Sciatic nerve (tissue), 2 donors: ENCODE measurements around the gene OVCA2. TPM values are rescaled to one million over a fixed set of nuclear protein-coding genes. Genes with fewer than 3 reads are reported as not detected.

Experiments used
- ATAC-seq: fragments of 200-7000 bp; cut with Tn5 transposase; one replicate; pipeline ENCODE4 v1.9.1; 2020; ENCODE audit warnings: mild to moderate bottlenecking, moderate library complexity
- DNase-seq: peaks from one replicate; pipeline ENCODE4 v3.0.0-alpha.2; 2020; ENCODE audit warnings: low spot score
- intact Hi-C: fragments of 100-400 bp; cut with DNase I; formaldehyde crosslinking; loops from one replicate; pipeline ENCODE4 v1.14.2; 2022
- total RNA-seq: library from RNA; stranded (reverse); fragmentation: NEBNext Ultra II Directional; extraction: Animal tissue kit (Norgen Biotek cat#: 25700); gene quantifications from one replicate; pipeline ENCODE4 v1.2.1, GENCODE V29; 2021
- donor health status: DM: no; HTN: no; CAD: no.
- donor health status: DM: no; HTN: no; CAD: no.

The OVCA2 gene
- total RNA-seq, 1 donor from 2014 or later = 12.9 TPM

DNA sequence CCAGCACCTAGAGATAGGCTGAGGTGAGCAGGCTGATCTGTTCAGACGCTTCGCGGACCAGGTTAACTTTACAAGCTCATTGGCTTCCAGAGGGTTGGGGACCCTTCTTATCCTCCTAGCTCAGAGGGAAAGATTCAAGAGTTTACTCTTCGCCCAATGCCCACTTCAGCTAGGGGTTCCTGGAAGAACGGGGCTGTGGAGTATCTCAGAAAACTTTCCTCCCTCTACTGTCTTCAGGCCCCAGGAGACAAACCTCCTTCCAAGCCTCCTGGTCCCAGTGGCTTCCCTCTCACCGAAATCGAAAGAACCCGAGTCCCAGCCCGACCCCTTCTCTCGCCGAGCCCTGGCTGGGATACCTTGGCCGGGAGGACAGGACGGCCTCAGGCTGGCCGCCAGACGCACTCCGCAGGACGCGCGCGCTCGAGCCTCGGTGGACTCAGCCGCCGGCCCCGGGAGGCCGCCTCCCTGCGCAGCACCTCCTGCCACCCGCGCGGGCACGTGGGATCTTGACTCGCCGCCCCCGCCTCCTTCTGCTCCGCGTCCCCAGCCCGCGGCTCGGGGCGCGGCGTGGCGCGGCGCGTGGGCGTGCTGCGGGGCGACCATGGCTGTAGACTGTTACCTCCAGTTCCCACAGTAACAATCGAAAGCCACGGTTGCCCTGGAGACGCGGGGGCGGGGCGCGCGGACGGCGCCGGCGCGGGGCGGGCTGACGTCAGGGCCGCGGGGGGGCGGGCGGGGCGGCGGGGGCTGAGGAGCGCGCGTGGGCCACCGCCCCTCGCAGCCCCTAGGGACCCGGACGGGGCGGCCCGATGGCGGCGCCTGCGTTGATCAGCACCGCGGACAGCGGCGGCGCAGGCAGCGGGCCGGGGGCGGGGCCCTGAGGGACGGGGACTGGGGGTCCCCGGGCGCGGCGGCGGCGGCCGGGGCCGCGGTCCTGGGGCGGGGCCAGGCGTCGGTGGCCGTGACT is 7.8 kb downstream of the OVCA2 start:
- DNase-seq (peak; percentile 93), ATAC-seq (peak; percentile 57)
- intact Hi-C loops = loop anchor here (10.0 kb wide), 1 partner anchor 135 kb away; no protein-coding TSS in a partner anchor

DNA sequence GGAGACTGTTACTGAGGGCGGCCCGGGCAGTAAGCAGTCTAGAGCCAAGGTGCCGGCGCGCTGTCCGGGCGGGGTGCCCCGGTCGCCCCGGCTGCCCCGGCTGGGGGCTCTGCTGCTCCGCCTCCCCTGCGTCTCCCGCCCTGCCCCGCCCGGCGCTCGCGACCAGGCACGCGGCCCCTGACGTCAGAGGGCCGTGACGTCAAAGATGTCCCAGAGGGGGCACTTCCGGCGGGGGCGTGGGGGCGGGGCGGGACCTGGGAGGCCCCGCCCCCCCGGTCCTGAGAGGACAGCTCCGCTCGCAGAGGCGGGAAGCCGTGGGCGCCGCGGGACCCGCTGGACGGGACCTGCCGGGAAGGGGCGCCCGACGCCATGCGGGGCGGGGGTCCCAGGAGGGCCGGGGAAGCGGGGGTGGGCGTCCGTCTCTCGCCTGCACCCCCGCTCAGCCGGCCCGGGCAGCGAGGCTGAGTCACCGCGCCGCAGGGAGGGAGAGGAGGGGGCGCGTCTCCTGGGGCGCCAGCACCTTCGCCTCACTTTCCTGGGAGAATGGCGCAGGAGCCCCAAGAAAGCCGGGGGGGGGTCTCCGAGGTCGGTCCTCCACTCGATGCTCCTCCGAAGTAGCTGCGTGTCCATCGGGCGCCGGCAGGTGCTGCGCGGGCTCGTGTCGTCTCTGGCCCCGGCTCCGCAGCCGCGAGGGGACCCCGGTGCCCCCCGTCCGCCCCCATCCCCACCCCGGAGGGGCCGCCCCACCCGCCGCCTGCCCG is 8.7 kb downstream of the OVCA2 start:
- ATAC-seq (peak; percentile 16), DNase-seq (peak; percentile 87)
- intact Hi-C loops = no loop called here

DNA sequence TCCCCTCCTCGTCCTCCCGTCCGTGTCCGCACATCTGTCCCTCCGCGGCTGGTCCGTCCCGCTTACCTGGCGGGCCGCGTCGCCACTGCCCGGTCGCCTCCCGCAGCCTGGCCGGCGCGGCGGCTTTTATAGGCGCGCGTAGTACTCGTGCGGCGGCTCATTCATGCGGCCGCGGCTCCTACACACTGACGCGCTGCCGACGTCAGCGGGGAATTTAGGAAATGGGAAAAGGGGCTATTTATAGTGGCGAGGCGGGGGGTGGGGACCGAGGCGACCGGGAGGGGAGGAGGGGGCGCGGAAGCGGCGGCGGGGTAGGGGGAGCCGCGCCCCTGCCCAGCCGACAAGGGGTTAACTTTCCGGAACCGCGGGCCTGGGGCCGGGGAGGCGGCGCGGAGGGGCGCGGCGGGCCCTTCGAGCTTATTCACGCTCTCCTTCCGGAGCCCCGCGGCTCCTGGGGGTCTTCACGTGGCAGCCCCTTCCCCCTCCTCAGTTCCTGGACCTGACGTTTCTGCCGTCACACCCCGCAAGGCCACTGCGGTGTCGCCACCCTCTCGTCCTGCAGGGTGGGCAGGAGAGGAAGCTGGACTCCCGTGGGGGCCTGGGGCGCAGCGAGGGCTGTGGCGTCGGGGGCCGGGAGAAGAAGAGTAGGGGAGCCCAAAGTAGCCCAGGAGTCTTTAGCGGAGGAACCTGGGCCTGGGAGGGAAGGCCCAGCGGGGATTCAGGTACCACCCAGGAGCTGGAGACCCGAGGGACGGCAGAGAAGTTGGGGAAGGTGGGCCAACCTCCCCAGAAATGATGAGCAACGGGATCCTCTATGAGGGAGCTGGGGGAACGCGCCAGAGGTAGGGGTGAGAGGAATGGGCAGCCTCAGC is 9.5 kb downstream of the OVCA2 start:
- DNase-seq (no peak), ATAC-seq (no peak)
- intact Hi-C loops = no loop called here

DNA sequence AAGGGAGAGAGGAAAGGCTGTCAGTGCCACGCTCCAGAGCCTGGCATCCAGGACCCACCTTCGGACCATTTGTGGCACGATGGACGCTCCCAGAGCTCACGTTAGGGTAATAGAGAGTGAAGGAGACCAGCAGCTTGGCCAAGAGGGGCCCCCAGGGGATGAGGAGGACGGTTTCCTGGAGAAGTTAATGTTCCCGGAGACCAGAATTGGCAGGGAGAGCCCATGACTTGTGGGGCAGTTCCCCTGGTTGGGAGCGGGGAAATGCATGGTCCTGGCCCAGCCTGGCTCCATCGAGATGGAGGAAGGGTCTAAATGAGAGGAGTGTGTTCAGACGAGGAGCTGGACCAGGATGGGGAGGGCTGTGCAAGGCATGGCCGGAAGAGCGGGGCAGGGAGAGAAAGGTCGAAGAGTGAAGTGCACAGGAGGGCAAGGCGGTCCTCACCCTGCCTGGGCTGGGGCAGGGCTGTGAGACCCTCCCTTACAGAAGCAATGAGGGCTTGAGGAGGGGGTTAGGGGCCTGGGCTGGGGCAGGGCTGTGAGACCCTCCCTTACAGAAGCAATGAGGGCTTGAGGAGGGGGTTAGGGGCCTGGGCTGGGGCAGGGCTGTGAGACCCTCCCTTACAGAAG is 10.2 kb downstream of the OVCA2 start:
- intact Hi-C loops = no loop called here
- no peak for ATAC-seq
- no peak for DNase-seq

DNA sequence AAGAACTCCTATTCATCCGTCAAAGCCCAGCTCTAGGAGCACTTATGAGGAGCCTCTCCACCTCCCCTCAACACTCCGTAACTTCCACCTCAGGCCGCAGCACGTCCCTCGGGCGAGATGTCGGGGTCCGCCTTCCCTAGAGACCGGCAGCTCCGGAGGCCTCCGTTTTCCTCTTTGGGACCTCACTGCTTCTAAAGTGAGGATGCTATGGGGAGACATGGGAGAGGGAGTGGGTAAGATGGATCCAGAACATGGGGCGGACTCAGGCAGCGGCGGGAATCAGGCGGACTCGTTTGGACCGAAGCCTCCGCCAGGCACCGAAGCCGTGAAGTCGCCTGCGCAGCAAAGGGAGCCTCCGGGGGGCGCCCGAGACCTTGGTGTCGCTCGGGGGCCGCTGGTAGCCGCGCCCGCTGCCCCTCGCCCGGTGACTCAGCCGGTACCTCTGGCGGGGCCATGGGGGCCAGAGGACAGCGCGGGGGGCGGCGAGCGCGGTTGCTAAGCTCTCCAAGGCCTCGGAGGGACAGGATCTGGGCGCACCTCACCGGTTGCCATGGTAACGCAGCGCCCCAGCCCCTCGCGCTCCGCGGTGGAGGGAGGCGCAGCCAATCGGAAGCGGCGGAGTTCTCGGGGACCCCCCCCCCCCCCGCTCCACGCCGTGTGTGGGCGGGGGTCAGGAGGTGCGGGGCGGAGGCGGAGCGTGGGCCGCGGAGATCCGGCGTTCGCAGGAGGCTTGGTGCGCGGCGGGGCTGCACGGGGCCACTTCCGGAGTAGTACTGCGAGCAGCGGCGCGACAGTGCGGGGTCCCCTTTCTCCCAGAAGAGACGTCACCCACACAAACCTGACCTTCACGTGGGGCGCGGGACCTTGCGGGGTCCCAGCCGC is 11.8 kb downstream of the OVCA2 start:
- DNase-seq (peak; percentile 91), ATAC-seq (peak; percentile 50)
- intact Hi-C loops = loop anchor here (2.0 kb wide), 1 partner anchor 191 kb away; no protein-coding TSS in a partner anchor

DNA sequence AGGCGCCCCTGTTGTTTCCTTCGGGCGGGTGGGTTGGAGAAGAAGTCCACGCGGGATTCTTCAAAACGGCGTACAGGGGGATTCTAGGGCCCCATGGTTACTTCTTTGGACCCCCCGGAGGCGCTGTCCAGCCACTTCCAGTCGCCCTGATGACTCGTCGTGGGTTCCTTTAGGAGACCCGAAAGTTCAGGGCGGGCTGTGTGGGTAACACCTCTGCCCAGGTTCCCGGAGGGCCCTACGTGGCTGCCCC is 12.4 kb downstream of the OVCA2 start:
- intact Hi-C loops = loop anchor here (2.0 kb wide), 1 partner anchor 191 kb away; no protein-coding TSS in a partner anchor
- no peak for DNase-seq
- ATAC-seq = no peak

DNA sequence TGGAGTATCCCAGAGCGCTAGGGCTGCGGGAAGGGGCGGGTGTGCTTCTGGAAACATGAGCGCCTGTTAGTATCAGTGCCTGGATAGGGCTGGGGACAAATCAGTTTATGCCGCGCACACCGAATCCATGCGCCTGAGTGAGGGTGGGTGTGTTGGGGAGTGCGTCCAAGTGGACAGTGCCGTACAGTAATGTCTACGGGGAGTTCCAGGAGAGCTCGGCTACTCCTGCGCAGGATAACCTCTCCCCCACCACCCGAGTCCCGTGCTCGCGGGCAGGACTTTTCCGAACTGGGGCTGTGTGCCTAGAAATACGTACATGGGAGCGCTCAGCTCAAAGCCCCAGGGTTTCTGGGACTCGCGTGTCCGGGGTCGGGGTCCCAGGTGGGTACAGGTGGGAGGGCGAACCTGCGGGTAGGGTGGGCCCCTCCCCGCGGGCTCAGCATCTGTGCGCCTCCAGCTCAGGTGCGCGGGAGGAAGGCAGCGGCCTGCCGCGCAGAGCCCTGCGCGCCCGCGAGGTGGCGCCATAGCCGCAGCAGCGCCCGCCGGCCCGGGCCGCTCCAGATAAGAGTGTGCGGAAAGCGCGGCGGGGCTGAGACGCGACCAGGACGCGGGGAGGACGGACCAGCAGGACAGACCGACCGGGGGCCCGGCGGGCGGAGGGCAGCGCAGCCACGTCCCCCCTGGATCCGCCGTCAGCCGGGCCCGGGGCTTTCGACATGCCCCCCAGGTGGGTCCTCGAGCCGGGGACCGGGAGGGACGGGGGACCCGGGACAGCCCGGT is 12.9 kb downstream of the OVCA2 start, which contains the start of gene HIC1:
Gene HIC1 (plus strand): TSS at position 592 of the 780 bp plus-strand sequence. CDS start 1,588 bp downstream, outside the sequence.
- intact Hi-C loops = loop anchor here (2.0 kb wide), 1 partner anchor 190 kb away; no protein-coding TSS in a partner anchor
- DNase-seq = peak; percentile 90
- peak; percentile 60 for ATAC-seq

DNA sequence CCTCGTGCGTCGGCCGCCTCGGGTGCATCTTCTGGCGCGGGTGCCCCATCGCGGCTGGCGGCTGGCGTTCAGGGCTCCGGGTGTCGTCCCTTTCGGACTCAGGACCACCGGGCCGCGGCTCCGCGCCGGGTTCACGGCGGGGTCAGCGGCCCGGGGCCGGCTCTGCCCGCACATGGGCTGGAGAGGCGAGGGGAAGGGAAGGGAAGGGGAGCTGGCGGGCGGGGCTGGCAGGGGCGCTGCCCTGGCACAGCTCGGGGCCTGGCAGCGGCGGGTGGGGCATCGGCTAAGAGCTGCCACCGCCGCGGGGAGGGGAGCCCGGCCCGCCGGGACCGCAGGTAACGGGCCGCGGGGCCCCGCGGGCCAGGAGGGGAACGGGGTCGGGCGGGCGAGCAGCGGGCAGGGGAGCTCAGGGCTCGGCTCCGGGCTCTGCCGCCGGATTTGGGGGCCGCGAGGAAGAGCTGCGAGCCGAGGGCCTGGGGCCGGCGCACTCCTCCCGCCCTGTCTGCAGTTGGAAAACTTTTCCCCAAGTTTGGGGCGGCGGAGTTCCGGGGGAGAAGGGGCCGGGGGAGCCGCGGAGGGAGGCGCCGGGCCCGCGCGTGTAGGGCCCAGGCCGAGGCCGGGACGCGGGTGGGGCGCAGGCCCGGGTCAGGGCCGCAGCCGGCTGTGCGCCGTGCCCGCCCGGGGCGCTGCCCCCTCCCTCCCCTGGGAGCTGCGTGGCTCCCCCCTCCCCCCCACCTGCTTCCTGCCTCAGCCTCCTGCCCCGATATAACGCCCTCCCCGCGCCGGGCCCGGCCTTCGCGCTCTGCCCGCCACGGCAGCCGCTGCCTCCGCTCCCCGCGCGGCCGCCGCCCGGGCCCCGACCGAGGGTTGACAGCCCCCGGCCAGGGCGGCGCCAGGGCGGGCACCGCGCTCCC is 13.7 kb downstream of the OVCA2 start:
- intact Hi-C loops = loop anchor here (2.0 kb wide), 1 partner anchor 189 kb away; no protein-coding TSS in a partner anchor
- ATAC-seq (no peak), DNase-seq (no peak)

DNA sequence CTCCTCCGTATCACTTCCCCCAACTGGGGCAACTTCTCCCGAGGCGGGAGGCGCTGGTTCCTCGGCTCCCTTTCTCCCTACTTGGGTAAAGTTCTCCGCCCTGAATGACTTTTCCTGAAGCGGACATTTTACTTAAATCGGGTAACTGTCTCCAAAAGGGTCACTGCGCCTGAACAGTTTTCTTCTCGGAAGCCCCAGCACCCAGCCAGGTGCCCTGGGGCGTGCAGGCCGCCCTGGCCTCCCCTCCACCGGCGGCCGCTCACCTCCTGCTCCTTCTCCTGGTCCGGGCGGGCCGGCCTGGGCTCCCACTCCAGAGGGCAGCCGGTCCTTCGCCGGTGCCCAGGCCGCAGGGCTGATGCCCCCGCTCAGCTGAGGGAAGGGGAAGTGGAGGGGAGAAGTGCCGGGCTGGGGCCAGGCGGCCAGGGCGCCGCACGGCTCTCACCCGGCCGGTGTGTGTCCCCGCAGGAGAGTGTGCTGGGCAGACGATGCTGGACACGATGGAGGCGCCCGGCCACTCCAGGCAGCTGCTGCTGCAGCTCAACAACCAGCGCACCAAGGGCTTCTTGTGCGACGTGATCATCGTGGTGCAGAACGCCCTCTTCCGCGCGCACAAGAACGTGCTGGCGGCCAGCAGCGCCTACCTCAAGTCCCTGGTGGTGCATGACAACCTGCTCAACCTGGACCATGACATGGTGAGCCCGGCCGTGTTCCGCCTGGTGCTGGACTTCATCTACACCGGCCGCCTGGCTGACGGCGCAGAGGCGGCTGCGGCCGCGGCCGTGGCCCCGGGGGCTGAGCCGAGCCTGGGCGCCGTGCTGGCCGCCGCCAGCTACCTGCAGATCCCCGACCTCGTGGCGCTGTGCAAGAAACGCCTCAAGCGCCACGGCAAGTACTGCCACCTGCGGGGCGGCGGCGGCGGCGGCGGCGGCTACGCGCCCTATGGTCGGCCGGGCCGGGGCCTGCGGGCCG is 14.7 kb downstream of the OVCA2 start:
- ATAC-seq (no peak), DNase-seq (no peak)
- intact Hi-C loops = no loop called here

DNA sequence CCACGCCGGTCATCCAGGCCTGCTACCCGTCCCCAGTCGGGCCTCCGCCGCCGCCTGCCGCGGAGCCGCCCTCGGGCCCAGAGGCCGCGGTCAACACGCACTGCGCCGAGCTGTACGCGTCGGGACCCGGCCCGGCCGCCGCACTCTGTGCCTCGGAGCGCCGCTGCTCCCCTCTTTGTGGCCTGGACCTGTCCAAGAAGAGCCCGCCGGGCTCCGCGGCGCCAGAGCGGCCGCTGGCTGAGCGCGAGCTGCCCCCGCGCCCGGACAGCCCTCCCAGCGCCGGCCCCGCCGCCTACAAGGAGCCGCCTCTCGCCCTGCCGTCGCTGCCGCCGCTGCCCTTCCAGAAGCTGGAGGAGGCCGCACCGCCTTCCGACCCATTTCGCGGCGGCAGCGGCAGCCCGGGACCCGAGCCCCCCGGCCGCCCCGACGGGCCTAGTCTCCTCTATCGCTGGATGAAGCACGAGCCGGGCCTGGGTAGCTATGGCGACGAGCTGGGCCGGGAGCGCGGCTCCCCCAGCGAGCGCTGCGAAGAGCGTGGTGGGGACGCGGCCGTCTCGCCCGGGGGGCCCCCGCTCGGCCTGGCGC is 15.4 kb downstream of the OVCA2 start:
- ATAC-seq = no peak
- no peak for DNase-seq
- intact Hi-C loops = no loop called here

DNA sequence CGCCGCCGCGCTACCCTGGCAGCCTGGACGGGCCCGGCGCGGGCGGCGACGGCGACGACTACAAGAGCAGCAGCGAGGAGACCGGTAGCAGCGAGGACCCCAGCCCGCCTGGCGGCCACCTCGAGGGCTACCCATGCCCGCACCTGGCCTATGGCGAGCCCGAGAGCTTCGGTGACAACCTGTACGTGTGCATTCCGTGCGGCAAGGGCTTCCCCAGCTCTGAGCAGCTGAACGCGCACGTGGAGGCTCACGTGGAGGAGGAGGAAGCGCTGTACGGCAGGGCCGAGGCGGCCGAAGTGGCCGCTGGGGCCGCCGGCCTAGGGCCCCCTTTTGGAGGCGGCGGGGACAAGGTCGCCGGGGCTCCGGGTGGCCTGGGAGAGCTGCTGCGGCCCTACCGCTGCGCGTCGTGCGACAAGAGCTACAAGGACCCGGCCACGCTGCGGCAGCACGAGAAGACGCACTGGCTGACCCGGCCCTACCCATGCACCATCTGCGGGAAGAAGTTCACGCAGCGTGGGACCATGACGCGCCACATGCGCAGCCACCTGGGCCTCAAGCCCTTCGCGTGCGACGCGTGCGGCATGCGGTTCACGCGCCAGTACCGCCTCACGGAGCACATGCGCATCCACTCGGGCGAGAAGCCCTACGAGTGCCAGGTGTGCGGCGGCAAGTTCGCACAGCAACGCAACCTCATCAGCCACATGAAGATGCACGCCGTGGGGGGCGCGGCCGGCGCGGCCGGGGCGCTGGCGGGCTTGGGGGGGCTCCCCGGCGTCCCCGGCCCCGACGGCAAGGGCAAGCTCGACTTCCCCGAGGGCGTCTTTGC is 16.2 kb downstream of the OVCA2 start:
- ATAC-seq = no peak
- intact Hi-C loops = no loop called here
- no peak for DNase-seq

DNA sequence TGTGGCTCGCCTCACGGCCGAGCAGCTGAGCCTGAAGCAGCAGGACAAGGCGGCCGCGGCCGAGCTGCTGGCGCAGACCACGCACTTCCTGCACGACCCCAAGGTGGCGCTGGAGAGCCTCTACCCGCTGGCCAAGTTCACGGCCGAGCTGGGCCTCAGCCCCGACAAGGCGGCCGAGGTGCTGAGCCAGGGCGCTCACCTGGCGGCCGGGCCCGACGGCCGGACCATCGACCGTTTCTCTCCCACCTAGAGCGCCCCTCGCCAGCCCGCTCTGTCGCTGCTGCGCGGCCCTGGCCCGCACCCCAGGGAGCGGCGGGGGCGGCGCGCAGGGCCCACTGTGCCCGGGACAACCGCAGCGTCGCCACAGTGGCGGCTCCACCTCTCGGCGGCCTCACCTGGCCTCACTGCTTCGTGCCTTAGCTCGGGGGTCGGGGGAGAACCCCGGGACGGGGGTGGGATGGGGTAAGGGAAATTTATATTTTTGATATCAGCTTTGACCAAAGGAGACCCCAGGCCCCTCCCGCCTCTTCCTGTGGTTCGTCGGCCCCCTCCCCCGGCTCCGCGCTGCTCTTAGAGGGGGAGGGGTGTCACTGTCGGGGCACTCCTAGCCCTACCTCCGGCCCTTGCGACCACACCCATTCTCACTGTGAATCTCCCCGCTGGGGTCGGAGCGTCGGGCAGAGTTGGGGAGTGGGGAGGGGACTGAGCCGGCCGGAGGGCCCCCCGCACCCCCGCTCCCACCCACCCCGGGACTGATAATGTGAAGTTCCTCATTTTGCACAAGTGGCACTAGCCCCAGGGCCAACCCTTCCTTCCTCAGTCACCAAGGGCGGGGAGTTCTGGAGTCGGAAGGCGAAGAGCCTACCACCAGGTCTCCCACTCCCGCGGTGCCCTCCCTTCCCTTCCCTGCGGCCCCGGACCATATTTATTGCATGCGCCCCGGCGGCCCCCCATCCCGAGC is 17.0 kb downstream of the OVCA2 start:
- peak; percentile 11 for ATAC-seq
- DNase-seq = peak; percentile 91
- intact Hi-C loops = no loop called here
